H1 (cell line): ENCODE results near the gene PLCB2. TPM values are rescaled to one million over a fixed set of nuclear protein-coding genes. Genes with fewer than 3 reads are reported as not detected.

ENCODE experiments used
- CTCF ChIA-PET: fragments of 300-600 bp; sonication (Branson Sonifier 250); formaldehyde crosslinking; loops from one replicate; lab custom pipeline; 2021; ENCODE audit not compliant: partially characterized antibody; lab: Charles Lee
- POLR2A ChIA-PET: fragments of 300-600 bp; sonication (Branson Sonifier 250); formaldehyde crosslinking; loops from one replicate; lab custom pipeline; 2021; ENCODE audit warnings: inconsistent platforms; ENCODE audit not compliant: partially characterized antibody; lab: Charles Lee
- DNase-seq, 2 experiments: peaks; one replicate each; pipeline versions ENCODE4 v3.0.0 to v3.0.0-alpha.2; 2010 to 2022; ENCODE audit warnings: low spot score in 2 of 2, low read depth in 1 of 2, mixed read lengths in 1 of 2
- FAIRE-seq: peaks from 2 replicates; lab custom pipeline; 2011; peaks lifted over from hg19 to GRCh38; lab: Jason Lieb, UNC
- H2AFZ ChIP-seq: 2 replicates; pipeline ENCODE4 v1.8.1; 2012; ENCODE audit warnings: low read length, inconsistent platforms
- H2AK5ac ChIP-seq: 2 replicates; pipeline ENCODE4 v1.6.1; 2013; ENCODE audit warnings: low read depth, low read length
- H2BK120ac ChIP-seq: replicated peaks from 2 replicates; pipeline ENCODE3; 2013; ENCODE audit warnings: low read depth, low read length, inconsistent platforms
- H2BK12ac ChIP-seq: 2 replicates; pipeline ENCODE4 v1.6.1; 2013; ENCODE audit warnings: low read depth, low read length
- H2BK15ac ChIP-seq: 2 replicates; pipeline ENCODE4 v1.6.1; 2013; ENCODE audit warnings: low read length
- H2BK20ac ChIP-seq: 2 replicates; pipeline ENCODE4 v1.6.1; 2013; ENCODE audit warnings: low read length
- H2BK5ac ChIP-seq: 2 replicates; pipeline ENCODE4 v1.6.1; 2013; ENCODE audit warnings: low read depth, low read length
- H3K14ac ChIP-seq: 2 replicates; pipeline ENCODE4 v1.6.1; 2013; ENCODE audit warnings: inconsistent platforms; ENCODE audit not compliant: insufficient read length
- H3K18ac ChIP-seq: 2 replicates; pipeline ENCODE4 v1.6.1; 2013; ENCODE audit warnings: low read length; ENCODE audit errors: extremely low read depth
- H3K23ac ChIP-seq: 2 replicates; pipeline ENCODE4 v1.6.1; 2013; ENCODE audit warnings: inconsistent platforms; ENCODE audit not compliant: insufficient read length
- H3K23me2 ChIP-seq: 2 replicates; pipeline ENCODE4 v1.6.1; 2013; ENCODE audit warnings: low read depth, low read length
- H3K27ac ChIP-seq: 2 replicates; pipeline ENCODE4 v1.6.1; 2011; ENCODE audit warnings: low read depth, low read length, inconsistent platforms
- H3K27me3 ChIP-seq, 4 experiments: replicated peaks in 1 of 4; 1 replicate in 1 of 4; 2 replicates in 3 of 4; pipeline versions ENCODE4 v1.6.1 to v1.8.1; 2011 to 2013; ENCODE audit warnings: low read length in 3 of 4, mild to moderate bottlenecking in 3 of 4, inconsistent platforms in 2 of 4, mixed read lengths in 2 of 4, moderate library complexity in 1 of 4; ENCODE audit not compliant: control insufficient read depth in 3 of 4, insufficient read depth in 3 of 4; ENCODE audit errors: extremely low read depth in 1 of 4
- H3K36me3 ChIP-seq, 4 experiments: 2 replicates each; pipeline versions ENCODE4 v1.6.1 to v1.8.1; 2011 to 2013; ENCODE audit warnings: mild to moderate bottlenecking in 4 of 4, low read length in 3 of 4, moderate library complexity in 2 of 4, control low read depth in 1 of 4, inconsistent platforms in 1 of 4; ENCODE audit not compliant: insufficient read depth in 4 of 4, control insufficient read depth in 2 of 4
- H3K4ac ChIP-seq: replicated peaks from 2 replicates; pipeline ENCODE3; 2013; ENCODE audit warnings: low read length, low read depth, mixed read lengths, inconsistent platforms; ENCODE audit not compliant: insufficient read length
- H3K4me1 ChIP-seq, 4 experiments: replicated peaks in 1 of 4; 1 replicate in 1 of 4; 2 replicates in 3 of 4; pipeline versions ENCODE4 v1.6.1 to v1.8.1; 2011 to 2013; ENCODE audit warnings: low read length in 3 of 4, inconsistent platforms in 2 of 4, mixed read lengths in 1 of 4; ENCODE audit not compliant: insufficient read depth in 4 of 4, control insufficient read depth in 3 of 4
- H3K4me2 ChIP-seq, 2 experiments: 2 replicates each; pipeline versions ENCODE4 v1.6.1 to v1.8.1; 2011 to 2013; ENCODE audit warnings: low read depth in 2 of 2, low read length in 2 of 2, control low read depth in 1 of 2, inconsistent platforms in 1 of 2, mild to moderate bottlenecking in 1 of 2; ENCODE audit not compliant: insufficient read depth in 1 of 2
- H3K4me3 ChIP-seq, 4 experiments: fragments of 200-600, 300-600 bp in 1 of 4; sonication (generic), shearing (Covaris generic), sonication (Bioruptor Twin) in 1 of 4; 2 replicates each; pipeline versions ENCODE4 v1.5.1 to v1.8.1; 2011 to 2016; ENCODE audit warnings: low read length in 4 of 4, low read depth in 3 of 4, control low read depth in 2 of 4, inconsistent platforms in 2 of 4, mild to moderate bottlenecking in 2 of 4, mixed read lengths in 1 of 4, moderate library complexity in 1 of 4; ENCODE audit not compliant: insufficient read depth in 2 of 4; ENCODE audit errors: extremely low read depth in 1 of 4
- H3K56ac ChIP-seq: replicated peaks from 2 replicates; pipeline ENCODE3; 2013; ENCODE audit warnings: low read depth, mild to moderate bottlenecking, mixed read lengths, low read length, inconsistent platforms; ENCODE audit not compliant: insufficient read length
- H3K79me1 ChIP-seq: 2 replicates; pipeline ENCODE4 v1.6.1; 2013; ENCODE audit warnings: low read depth, low read length, control low read depth
- H3K79me2 ChIP-seq, 2 experiments: 2 replicates each; pipeline versions ENCODE4 v1.6.1 to v1.8.1; 2012 to 2013; ENCODE audit warnings: low read length in 2 of 2, mild to moderate bottlenecking in 2 of 2, inconsistent platforms in 1 of 2; ENCODE audit not compliant: insufficient read depth in 2 of 2, control insufficient read depth in 1 of 2
- H3K9ac ChIP-seq, 4 experiments: replicated peaks in 1 of 4; 1 replicate in 1 of 4; 2 replicates in 3 of 4; pipeline versions ENCODE4 v1.6.1 to v1.8.1; 2011 to 2013; ENCODE audit warnings: low read depth in 3 of 4, low read length in 3 of 4, control low read depth in 2 of 4, mild to moderate bottlenecking in 2 of 4, moderate library complexity in 2 of 4, inconsistent platforms in 1 of 4; ENCODE audit errors: extremely low read depth in 1 of 4
- H3K9me3 ChIP-seq, 2 experiments: 2 replicates each; pipeline versions ENCODE4 v1.6.1 to v1.8.1; 2012 to 2013; ENCODE audit warnings: mild to moderate bottlenecking in 2 of 2, moderate library complexity in 2 of 2, control low read depth in 1 of 2, inconsistent platforms in 1 of 2, low read depth in 1 of 2, low read length in 1 of 2, mixed read lengths in 1 of 2; ENCODE audit not compliant: insufficient read depth in 2 of 2
- H4K20me1 ChIP-seq, 2 experiments: replicated peaks in 1 of 2; 2 replicates each; pipeline versions ENCODE3 to v1.8.1; 2011 to 2013; ENCODE audit warnings: inconsistent platforms in 2 of 2, low read length in 2 of 2, mild to moderate bottlenecking in 1 of 2; ENCODE audit not compliant: insufficient read depth in 2 of 2, control insufficient read depth in 1 of 2
- H4K5ac ChIP-seq: 2 replicates; pipeline ENCODE4 v1.6.1; 2013; ENCODE audit warnings: low read length, low read depth, mixed read lengths, inconsistent platforms; ENCODE audit not compliant: insufficient read length
- H4K8ac ChIP-seq: 2 replicates; pipeline ENCODE4 v1.8.0; 2013; ENCODE audit warnings: mild to moderate bottlenecking, moderate library complexity, low read length, inconsistent platforms; ENCODE audit not compliant: insufficient read depth; ENCODE audit errors: extremely low read depth
- H4K91ac ChIP-seq: replicated peaks from 2 replicates; pipeline ENCODE3; 2013; ENCODE audit warnings: low read length, mixed read lengths, inconsistent platforms; ENCODE audit not compliant: insufficient read length
- BCL11A ChIP-seq, 2 experiments: IDR thresholded peaks; one replicate each; pipeline ENCODE4 v1.6.1; 2011; ENCODE audit warnings: low read depth in 2 of 2, low read length in 2 of 2, mild to moderate bottlenecking in 2 of 2
- CREB1 ChIP-seq: IDR thresholded peaks from 2 replicates; pipeline ENCODE4 v1.6.1; 2012; ENCODE audit warnings: inconsistent platforms
- EZH2 ChIP-seq: fragments of 200-600 bp; sonication (generic); IDR thresholded peaks from 2 replicates; pipeline ENCODE4 v1.7.1; 2012; ENCODE audit warnings: low read depth, mild to moderate bottlenecking, moderate library complexity, low read length, inconsistent platforms; ENCODE audit not compliant: severe bottlenecking
- FOSL1 ChIP-seq: IDR thresholded peaks from 2 replicates; pipeline ENCODE4 v1.6.1; 2011; ENCODE audit warnings: mild to moderate bottlenecking, low read depth, low read length, moderate library complexity; ENCODE audit not compliant: insufficient read depth
- GABPA ChIP-seq: IDR thresholded peaks from 2 replicates; pipeline ENCODE4 v1.6.1; 2011; ENCODE audit warnings: mild to moderate bottlenecking, low read length, moderate library complexity, borderline replicate concordance; ENCODE audit not compliant: insufficient read depth
- POLR2A ChIP-seq, 2 experiments: IDR thresholded peaks; 1 replicate in 1 of 2; 2 replicates in 1 of 2; pipeline ENCODE4 v1.6.1; 2011; ENCODE audit warnings: low read depth in 2 of 2, low read length in 2 of 2, mild to moderate bottlenecking in 2 of 2; ENCODE audit errors: control extremely low read depth in 1 of 2
- RAD21 ChIP-seq, 2 experiments: IDR thresholded peaks in 1 of 2; conservative IDR thresholded peaks in 1 of 2; 2 replicates each; pipeline ENCODE4 v1.6.1; 2011; ENCODE audit warnings: low read depth in 2 of 2, low read length in 2 of 2, improper control_type of control experiment in 1 of 2, inconsistent platforms in 1 of 2, mild to moderate bottlenecking in 1 of 2, moderate library complexity in 1 of 2
- SIX5 ChIP-seq: IDR thresholded peaks from 2 replicates; pipeline ENCODE4 v1.6.1; 2011; ENCODE audit warnings: mild to moderate bottlenecking, low read depth, low read length
- WGBS, 2 experiments: shearing (Covaris generic) in 1 of 2; methylation state at CpG; one replicate each; pipeline versions ENCODE4 v1.1.6 to v1.1.7; 2013 to 2015; ENCODE audit warnings: low lambda C conversion rate in 2 of 2, mixed read lengths in 2 of 2, inconsistent platforms in 1 of 2, low coverage in 1 of 2, missing lambda C conversion rate in 1 of 2; ENCODE audit not compliant: insufficient replicate concordance in 2 of 2, insufficient coverage in 1 of 2, insufficient read length in 1 of 2; ENCODE audit errors: extremely low coverage in 1 of 2, missing lambda C conversion rate in 1 of 2; 5-methylcytosine and 5-hydroxymethylcytosine counted together
- polyA plus RNA-seq, 7 experiments: library from polyadenylated mRNA; depleted of rRNA in 3 of 7; stranded (reverse) in 5 of 7; unstranded in 2 of 7; fragments of >200 nt in 5 of 7; fragments of 200-250 nt in 2 of 7; gene quantifications; 1 replicate in 5 of 7; 2 replicates in 1 of 7; 4 replicates in 1 of 7; pipeline versions ENCODE4 v1.2.1 to v1.2.3, GENCODE V29; 2011 to 2013; ENCODE audit warnings: missing spikeins in 2 of 7, mixed read lengths in 2 of 7
- total RNA-seq: library from RNA; stranded (reverse); fragmentation: NEBNext Ultra II Directional; extraction: Animal tissue kit (Norgen Biotek cat#: 25700); gene quantifications from 2 replicates; pipeline ENCODE4 v1.2.1, GENCODE V29; 2021
- TF ChIP-seq, protein P1 (sequence below): IDR thresholded peaks from 2 replicates; pipeline ENCODE4 v1.6.1; 2011; ENCODE audit warnings: low read depth, mild to moderate bottlenecking, low read length; ENCODE audit not compliant: insufficient read depth
- TF ChIP-seq, protein P2 (sequence below): IDR thresholded peaks from 2 replicates; pipeline ENCODE4 v1.6.1; 2011; ENCODE audit warnings: low read length, improper control_type of control experiment

PLCB2 gene
- total and polyA plus RNA-seq, 2 of the 8 experiments (the other 6 are each of a cell fraction or from before 2014, with no cell fraction given): 7.2 to 8.4 TPM

DNA sequence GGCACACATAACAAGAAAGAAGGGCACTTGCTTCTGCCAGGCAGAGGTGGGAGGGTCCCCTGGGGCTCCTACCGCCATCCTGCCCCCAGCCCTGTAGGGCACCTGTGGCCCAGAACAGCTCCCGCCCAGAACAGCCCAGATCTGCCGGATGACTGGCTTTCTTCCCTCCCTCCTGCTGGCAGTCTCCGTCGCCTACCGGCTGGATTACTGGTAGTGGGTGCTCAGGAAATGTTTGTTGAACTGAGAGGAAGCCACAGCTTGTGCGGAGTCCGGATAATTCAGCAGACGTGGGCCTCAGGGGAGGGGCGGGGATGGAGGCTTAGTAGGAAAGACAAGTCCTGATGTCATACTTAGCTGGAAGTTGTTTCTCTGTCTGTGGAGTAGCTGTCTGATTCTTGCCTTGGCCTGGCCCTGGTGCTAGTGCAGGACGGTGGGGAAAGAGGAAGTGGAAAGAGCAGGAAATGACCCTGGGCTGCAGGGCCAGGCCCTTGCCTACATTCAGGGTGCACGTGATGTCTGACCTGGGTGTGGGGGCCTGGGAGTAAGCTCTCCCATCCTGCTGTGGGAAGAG, 26.3 kb upstream of the PLCB2 start:
- Histone ChIP-seq H3K79me2 (no peaks in the 10 kb centered on the region), H3K23ac (no peak overlapping the region), H3K9me3 (no peaks in the 10 kb centered on the region; a peak in 1 of 4 replicates), H3K14ac (no peak overlapping the region), H3K79me1 (no peaks in the 10 kb centered on the region), H3K18ac (no peak overlapping the region), H3K4me2 (no peak overlapping the region), H3K9ac (no peak overlapping the region), H2AFZ (no peak overlapping the region), H4K5ac (no peak overlapping the region), H4K8ac (no peak overlapping the region), H3K4me1 (peaks cover under 1 to 29% (median 18%) of the 10 kb centered on the region in 4 experiments), H3K27me3 (peaks cover 0 to 4% (median under 1%) of the 10 kb centered on the region in 4 experiments; a peak in 1 of 7 replicates), H2BK12ac (0 out of 2 replicates have a peak overlapping the region, but pooled peaks have one; percentile 96), H3K4me3 (no peak overlapping the region)
- FAIRE-seq: no peak
- POLR2A ChIA-PET: interaction anchor here (0.7 to 8.1 kb wide), 5 partner anchors 7 to 42 kb away, joined by 3 to 66 read pairs (median 4); no protein-coding TSS in a partner anchor
- TF ChIP-seq CREB1 (no peak), POLR2A (IDR thresholded peaks at IDR 0.05; ENCODE audit: control extremely low read depth in 1 of 2, low read depth in 2 of 2, low read length in 2 of 2) (no peak), RAD21 (IDR thresholded peaks at IDR 0.05 in 1 of 2, conservative IDR thresholded peaks at IDR 0.05 in 1 of 2; ENCODE audit: low read depth in 2 of 2, low read length in 2 of 2) (no peak), SIX5 (no peak), FOSL1 (no peak), BCL11A (IDR thresholded peaks at IDR 0.05; ENCODE audit: low read depth in 2 of 2, low read length in 2 of 2) (no peak), EZH2 (no peak), GABPA (no peak)
- TF ChIP-seq, protein P1, sequence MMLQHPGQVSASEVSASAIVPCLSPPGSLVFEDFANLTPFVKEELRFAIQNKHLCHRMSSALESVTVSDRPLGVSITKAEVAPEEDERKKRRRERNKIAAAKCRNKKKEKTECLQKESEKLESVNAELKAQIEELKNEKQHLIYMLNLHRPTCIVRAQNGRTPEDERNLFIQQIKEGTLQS: no peak
- TF ChIP-seq, protein P2, sequence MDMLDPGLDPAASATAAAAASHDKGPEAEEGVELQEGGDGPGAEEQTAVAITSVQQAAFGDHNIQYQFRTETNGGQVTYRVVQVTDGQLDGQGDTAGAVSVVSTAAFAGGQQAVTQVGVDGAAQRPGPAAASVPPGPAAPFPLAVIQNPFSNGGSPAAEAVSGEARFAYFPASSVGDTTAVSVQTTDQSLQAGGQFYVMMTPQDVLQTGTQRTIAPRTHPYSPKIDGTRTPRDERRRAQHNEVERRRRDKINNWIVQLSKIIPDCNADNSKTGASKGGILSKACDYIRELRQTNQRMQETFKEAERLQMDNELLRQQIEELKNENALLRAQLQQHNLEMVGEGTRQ: no peak
- TF ChIP-seq, all 59 proteins: peak for 0
- no peak overlapping the region for H4K91ac ChIP-seq
- H2BK20ac ChIP-seq: 0 out of 2 replicates have a peak overlapping the region, but pooled peaks have one; percentile 61
- H2AK5ac ChIP-seq: no peak overlapping the region; the same call in 1 of the 2 replicates
- peak overlapping the region; percentile 16; the same call in 1 of the 2 replicates for H2BK15ac ChIP-seq
- no peak overlapping the region for H3K27ac ChIP-seq
- no peaks in the 10 kb centered on the region; the same call in 1 of the 2 replicates for H3K23me2 ChIP-seq
- no peak overlapping the region for H2BK120ac ChIP-seq
- no peak overlapping the region for H3K4ac ChIP-seq
- CTCF ChIA-PET: interaction anchor here (0.7 to 27.4 kb wide), 9 partner anchors 7 to 544 kb away, joined by 3 to 584 read pairs (median 219); partner anchors contain the start of genes ANKRD63, DISP2, INAFM2 and PHGR1
- DNase-seq: no peak
- 81% methylated on average over 11 of the region's 12 CpGs; no CpG with 5 or more reads in 1 of the 2 experiments for WGBS, 2 experiments
- H2BK5ac ChIP-seq: no peak overlapping the region
- H3K36me3 ChIP-seq: peaks cover 0 to 7% (median 0%) of the 10 kb centered on the region in 4 experiments; a peak in 3 of 8 replicates
- H3K56ac ChIP-seq: no peak overlapping the region
- H4K20me1 ChIP-seq: no peaks in the 10 kb centered on the region
